Inferior parietal cortex (tissue), 1 donor: ENCODE data around the gene CDKN1B.

Experiments
- DNase-seq: peaks from one replicate; pipeline ENCODE4 v3.0.0-alpha.2; 2016; ENCODE audit errors: extremely low spot score

CDKN1B gene

DNA sequence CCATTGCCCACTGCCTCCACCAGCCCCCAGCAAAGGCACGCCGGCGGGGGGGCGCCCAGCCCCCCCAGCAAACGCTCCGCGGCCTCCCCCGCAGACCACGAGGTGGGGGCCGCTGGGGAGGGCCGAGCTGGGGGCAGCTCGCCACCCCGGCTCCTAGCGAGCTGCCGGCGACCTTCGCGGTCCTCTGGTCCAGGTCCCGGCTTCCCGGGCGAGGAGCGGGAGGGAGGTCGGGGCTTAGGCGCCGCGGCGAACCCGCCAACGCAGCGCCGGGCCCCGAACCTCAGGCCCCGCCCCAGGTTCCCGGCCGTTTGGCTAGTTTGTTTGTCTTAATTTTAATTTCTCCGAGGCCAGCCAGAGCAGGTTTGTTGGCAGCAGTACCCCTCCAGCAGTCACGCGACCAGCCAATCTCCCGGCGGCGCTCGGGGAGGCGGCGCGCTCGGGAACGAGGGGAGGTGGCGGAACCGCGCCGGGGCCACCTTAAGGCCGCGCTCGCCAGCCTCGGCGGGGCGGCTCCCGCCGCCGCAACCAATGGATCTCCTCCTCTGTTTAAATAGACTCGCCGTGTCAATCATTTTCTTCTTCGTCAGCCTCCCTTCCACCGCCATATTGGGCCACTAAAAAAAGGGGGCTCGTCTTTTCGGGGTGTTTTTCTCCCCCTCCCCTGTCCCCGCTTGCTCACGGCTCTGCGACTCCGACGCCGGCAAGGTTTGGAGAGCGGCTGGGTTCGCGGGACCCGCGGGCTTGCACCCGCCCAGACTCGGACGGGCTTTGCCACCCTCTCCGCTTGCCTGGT lies at the start of gene CDKN1B:
TSS of gene CDKN1B (plus strand) at position 576 of the 793 bp plus-strand sequence. CDS start 472 bp downstream, outside the sequence.
- peak; percentile 93 for DNase-seq

- no peak for DNase-seq
These were observed 49.2 kb upstream of the CDKN1B start for GRCh38 chr12:12668005-12668404.

GRCh38 chr12:12669020-12669419 lies 48.1 kb upstream of the CDKN1B start:
- DNase-seq: no peak

DNA sequence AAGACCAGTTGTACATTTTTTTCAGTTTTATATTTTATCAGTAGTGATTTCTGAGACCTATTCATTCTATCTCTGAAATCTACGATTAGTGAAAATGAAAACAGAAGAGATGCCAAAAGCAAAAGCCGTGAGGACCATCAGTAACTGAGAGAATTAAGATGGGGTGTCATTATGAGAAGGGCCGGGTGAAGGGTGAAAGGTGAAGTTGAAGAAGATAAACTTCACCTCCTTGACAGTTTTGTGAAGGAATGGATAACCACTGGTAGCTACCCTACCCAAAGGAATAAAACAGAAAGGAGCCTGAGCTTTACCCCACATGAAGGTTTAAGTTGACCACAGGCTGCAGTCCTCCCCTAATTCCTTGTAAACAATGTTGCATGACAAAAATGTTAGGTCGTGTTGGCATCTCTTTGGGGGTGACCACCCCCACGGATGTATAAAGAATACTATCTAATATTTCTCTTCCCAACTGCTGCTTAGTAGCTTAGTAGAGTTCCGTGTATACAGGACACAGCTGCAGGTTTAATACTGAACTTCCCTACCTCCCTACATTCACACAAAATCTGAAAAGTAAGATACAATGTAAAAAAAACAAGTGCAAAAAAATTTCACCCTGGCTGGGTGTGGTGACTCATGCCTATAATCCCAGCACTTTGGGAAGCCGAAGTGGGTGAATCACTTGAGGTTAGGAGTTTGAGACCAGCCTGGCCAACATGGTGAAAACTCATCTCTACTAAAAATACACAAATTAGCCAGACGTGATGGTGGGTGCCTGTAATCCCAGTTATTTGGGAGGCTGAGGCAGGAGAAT lies 45.1 kb upstream of the CDKN1B start:
- DNase-seq: no peak

DNA sequence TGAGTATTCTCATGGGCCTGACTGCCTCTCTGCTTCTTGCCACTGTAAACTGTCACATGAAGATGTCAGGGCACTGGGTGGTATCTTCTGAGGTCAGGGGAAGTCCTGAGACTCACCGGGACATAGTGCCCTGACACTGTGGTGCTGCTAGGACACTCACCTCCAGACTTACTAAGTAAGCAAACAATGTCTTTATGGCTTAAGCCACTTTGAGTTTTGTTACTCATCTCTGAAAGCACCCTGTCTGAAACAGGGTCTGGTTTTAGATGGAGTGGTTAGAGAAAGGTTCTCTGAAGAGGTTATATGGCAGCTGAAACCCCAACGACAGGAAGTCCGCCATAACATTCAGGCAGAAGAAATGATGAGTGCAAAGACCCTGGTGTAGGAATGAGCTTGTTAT lies 43.9 kb upstream of the CDKN1B start:
- no peak for DNase-seq

DNA sequence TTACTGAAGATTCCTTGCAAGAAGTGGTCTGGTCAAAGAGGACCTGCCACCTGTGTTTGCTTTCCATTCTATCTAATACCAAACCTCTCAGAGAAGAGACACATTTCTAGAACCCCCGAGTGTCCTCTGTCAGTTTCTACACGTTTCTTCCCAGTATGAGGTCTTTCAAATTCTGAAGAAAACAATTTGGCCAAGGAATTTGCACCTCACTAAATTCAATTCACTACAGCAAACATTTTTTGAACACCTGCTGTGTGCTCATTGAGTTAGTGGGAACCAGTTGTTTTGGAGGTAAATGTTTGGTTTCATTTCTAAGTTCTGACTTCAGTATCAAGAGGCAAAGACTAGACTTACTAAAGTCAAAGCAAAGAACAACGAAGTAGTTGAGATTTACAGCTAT lies 40.6 kb upstream of the CDKN1B start:
- DNase-seq: no peak

DNA sequence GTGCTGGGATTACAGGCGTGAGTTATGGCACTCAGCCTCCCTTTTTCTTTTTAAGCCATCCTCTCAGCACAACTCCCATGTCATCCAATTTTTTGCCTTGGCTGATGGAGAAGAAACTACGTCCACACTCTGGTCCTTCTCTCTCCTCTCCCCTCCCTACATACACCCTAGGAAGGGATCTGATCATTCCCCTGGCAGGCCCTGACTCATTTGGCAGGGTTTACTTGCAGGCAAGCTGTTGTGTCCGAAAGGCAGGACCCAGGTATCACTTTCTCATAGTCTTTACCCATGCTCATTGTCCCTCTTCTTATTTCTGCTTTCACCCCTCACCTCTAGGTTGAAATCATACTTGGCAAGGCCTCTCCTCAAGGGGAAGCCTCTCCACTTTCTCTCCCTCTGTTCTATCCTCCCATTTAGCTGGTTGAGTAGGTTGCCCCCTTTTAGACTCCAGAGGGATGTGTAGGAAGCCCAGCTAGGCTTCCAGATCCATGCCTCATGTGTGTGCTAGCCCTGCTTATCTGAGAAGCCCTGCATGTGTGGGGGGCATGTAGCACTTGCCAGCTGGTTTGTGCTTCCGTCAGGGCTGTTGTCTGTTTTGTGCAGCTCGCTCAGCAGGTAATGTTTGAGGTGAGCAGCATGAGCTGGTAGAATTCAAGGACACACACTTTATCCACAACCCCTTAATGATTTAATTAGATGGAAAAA lies 36.0 kb upstream of the CDKN1B start:
- no peak for DNase-seq

DNA sequence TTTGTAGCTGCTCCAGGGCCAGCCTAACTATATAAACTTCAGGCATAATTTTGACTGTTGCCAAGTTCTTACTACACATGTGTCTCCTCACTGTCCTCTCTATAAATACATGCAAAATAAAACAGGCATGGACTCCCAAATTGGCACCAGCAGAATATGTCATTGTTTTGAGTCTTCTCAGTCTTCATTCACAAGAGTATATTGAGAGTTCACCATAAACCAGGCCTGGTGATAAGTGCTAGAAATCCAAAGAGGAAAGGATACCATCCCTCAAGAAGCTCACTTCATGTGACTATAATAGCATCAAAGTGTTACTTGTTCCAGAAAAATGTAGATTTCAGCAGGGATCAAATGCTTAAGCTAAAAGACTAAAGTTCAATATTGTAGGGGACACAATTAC lies 34.9 kb upstream of the CDKN1B start:
- DNase-seq: no peak

DNA sequence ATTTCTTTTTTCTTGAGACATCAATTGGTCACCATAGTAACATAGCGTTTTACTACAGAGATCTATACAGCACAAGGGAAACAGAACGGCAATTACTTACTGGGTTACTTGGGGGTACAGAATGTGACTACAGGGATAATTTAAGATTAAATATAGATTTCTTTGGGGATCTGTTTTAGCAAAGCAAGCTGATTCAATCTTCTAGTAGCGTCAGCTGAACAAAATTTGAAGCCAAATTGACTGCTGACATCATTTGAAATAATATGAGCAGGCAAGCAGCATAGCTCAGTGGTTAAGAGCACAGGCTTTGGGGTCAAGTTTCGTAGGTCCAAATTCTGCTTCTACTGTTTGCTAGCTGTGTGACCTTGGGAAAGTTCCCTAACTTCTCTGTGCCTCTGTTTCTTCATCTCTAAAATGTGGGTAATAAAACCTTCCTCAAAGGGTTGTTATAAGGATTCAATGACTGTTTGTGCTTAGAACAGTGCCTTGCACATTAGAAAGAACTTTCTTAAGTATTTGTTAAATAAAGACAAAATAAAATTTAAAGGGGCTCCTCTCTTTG lies 34.0 kb upstream of the CDKN1B start:
- no peak for DNase-seq

- no peak for DNase-seq
These were observed 33.4 kb upstream of the CDKN1B start for GRCh38 chr12:12683725-12684124.

GRCh38 chr12:12684375-12685106 lies 32.6 kb upstream of the CDKN1B start:
- DNase-seq: peak; percentile 90

- DNase-seq: no peak
These were observed 31.9 kb upstream of the CDKN1B start for GRCh38 chr12:12685305-12685704.

- no peak for DNase-seq
These were observed 30.7 kb upstream of the CDKN1B start for GRCh38 chr12:12686472-12686871.

DNA sequence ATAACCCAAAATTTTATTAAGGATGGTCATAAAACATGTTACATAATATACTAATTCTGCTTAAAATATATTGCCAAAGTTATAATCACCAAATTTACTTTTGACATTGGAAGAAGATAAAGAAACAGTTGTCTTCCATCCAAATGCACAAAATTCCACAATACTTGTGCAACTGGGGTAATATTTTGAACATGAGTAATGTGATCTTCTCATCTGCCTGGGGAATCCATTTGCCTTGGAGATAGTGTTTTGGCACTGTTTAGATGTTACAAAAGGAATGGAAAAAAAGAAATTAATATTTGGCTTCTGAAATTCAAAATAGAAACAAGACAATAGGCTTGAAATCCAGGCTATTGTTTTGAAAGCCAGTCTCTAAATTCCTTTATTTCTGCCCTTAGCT lies 30.2 kb upstream of the CDKN1B start:
- DNase-seq: no peak

DNA sequence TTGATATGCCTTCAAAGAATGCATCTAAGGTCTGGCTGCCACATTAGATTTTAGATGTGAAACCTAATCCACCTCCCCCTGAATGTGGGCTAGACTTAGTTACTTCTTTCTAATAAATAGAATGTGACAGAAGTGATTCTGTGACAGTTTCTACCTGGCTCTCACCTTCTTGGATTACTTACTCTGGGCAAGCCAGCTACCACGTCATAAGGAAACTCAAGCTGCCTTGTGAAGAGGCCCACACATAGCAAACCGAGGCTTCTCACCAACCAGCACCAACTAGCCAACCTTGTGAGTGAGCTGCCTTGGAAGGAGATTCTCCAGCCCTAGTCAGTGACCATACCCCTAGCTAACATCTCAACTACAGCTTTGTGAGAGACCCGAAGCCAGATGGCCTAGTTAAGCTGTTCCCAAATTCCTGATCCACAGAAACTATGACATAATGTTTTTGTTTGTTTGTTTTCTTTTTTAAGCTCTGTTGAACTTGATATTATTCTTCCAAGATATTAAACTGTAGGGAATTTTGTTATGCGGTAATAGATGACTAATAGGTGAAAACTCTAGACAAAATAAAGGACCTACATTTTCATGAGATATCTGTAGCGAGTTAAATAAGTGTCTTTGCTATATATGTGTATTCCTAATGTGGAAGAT lies 27.4 kb upstream of the CDKN1B start:
- DNase-seq: no peak

- DNase-seq: no peak
These were observed 25.6 kb upstream of the CDKN1B start for GRCh38 chr12:12691549-12691948.

- DNase-seq: no peak
These were observed 24.0 kb upstream of the CDKN1B start for GRCh38 chr12:12693111-12693671.

DNA sequence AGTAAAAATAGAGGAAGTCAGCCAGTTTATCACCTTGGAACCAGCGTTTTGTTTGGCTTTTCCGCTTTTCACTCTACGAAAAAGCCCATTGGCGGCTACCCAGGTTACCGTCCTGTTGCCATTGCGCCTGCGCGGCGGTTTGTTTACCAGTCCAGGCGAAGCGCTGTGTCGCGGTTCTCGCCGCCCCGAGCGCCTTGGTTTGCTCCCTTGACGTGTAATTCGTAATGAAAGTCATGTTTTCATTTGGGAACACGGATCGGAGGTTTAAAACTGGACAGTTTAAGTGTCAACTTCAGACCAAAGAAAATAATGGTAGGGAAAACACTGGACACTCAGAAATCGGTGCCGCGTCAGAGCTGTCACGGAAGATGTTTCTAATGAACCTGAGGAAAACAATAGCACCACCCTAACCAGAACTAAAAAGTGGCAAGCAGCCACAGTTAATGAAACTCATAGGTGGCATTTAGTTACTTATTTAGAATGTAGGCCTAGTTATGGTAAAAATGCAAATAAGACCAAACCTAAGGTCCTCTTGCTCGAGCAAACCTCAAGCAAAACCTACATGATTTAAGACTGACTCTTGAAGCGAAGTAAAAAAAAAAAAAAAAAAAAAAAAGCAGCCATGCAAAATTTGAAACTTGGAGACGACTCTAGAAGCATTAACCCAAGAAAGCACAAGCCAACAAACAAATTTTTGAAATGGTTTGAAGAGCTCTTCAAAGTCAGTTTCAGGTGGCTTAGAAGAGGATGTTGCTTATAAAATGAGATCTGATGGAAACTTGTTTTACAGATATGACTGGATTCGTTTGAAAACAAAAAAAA lies 20.4 kb upstream of the CDKN1B start:
- peak; percentile 94 for DNase-seq

GRCh38 chr12:12699345-12699744 lies 17.8 kb upstream of the CDKN1B start:
- DNase-seq: no peak

DNA sequence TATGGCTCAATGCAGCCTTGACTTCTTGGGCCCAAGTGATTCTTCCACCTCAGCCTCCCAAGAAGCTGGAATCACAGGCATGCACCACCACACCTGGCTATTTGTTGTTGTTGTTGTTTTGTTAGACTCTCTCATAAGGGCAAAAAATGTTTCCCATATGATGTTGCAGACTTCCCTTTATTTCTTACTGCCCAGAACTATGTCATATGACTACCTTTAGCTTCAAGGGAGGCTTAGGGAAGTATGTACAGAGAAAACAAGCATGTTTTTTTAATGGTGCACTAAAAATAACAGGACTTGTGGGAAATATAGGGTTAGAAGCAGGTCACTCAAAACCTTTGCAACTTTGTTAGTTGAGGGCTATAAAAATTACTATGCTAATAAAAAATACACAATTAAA lies 16.9 kb upstream of the CDKN1B start:
- no peak for DNase-seq
